A204.1 (cell line): ENCODE results near the gene FERD3L.
"Not testable (repeated sequence)": the region's sequence is repeated elsewhere in the genome, so short reads cannot be mapped to it uniquely, and the experiment has no call there.

Source experiments
- FAIRE-seq: peaks from 2 replicates; lab custom pipeline; 2012; peaks lifted over from hg19 to GRCh38; lab: Jason Lieb, UNC

The FERD3L gene, protein sequence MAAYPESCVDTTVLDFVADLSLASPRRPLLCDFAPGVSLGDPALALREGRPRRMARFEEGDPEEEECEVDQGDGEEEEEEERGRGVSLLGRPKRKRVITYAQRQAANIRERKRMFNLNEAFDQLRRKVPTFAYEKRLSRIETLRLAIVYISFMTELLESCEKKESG

GRCh38 chr7:19144661-19145433 is at the start of gene FERD3L:
TSS of gene FERD3L (minus strand) at chr7:19145421. CDS start at chr7:19145362, 59 bp downstream.
- FAIRE-seq, result no peak

DNA sequence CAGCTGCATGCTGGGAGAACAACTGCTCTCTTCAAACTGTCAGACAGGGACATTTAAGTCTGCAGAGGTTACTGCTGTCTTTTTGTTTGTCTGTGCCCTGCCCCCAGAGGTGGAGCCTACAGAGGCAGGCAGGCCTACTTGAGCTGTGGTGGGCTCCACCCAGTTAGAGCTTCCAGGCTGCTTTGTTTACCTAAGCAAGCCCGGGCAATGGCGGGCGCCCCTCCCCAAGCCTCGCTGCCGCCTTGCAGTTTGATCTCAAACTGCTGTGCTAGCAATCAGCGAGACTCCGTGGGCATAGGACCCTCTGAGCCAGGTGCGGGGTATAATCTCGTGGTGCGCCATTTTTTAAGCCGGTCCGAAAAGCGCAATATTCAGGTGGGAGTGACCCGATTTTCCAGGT is 49.2 kb upstream of the FERD3L start:
- not testable (repeated sequence) for FAIRE-seq

DNA sequence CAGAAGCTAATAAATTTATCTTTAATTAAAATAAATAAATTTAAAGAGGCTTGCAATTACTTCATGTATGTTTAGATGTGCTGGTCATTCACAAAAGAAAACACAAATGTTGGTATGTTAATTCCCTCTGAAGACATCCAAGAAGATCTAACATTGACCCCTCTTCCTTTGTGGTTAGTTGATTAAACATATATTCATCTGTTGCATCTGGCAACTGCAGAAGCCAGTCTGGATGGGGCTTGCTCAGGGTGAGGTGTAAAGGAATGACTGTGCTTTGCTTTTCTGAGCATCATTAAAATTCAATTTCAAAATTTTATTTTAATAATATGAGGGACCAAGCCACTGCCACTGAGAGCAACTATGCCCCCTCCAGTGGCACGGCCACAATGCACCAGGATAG is 36.4 kb upstream of the FERD3L start:
- no peak for FAIRE-seq

- FAIRE-seq, result no peak
Observed at GRCh38 chr7:19178595-19178994, 33.4 kb upstream of the FERD3L start.

DNA sequence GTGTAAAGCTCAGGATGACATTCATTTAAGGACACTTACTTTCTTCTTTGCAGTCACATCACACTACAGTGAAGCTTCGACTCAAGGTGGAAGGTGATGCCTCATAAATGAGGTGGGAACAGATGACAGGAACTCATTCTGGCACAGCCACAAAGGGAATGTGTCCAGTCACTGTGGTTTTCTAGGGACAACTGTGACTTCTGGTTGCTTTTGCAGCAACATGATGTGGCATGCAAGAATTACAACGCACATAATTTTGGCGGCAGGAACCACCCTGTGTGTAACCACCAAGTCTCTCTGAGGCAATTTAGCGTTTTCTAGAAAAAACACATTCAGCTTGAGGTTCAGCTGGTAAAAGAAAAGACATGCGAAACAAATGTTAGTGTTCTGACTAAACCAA is 32.0 kb upstream of the FERD3L start:
- no peak for FAIRE-seq

- no peak for FAIRE-seq
Observed at GRCh38 chr7:19175241-19175640, 30.0 kb upstream of the FERD3L start.

DNA sequence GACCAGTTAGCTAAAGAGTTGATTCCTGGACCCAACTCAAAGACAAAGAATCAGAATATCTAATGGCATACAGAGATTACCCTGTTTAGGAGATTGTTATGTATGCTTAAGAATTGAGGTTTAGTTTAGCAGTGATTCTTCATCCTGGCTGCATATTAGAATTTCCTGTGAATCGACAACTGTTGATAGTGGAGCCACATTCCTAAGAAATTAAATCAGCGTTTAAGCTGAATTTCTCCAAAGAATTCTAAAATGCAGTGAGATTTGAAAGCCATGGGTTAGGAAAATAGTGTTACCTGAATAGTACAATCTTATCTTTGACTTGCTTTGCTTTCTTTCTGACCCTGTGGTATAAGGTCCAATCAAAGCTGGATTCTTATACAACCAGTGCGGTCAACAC is 16.4 kb upstream of the FERD3L start:
- no peak for FAIRE-seq

- no peak for FAIRE-seq
Observed at GRCh38 chr7:19146699-19147098, 1.5 kb upstream of the FERD3L start.

- FAIRE-seq, result no peak
Observed at GRCh38 chr7:19145434-19146115, 354 bp upstream of the FERD3L start.

- FAIRE-seq, result no peak
Observed at GRCh38 chr7:19143881-19144574, 1.2 kb downstream of the FERD3L start.

DNA sequence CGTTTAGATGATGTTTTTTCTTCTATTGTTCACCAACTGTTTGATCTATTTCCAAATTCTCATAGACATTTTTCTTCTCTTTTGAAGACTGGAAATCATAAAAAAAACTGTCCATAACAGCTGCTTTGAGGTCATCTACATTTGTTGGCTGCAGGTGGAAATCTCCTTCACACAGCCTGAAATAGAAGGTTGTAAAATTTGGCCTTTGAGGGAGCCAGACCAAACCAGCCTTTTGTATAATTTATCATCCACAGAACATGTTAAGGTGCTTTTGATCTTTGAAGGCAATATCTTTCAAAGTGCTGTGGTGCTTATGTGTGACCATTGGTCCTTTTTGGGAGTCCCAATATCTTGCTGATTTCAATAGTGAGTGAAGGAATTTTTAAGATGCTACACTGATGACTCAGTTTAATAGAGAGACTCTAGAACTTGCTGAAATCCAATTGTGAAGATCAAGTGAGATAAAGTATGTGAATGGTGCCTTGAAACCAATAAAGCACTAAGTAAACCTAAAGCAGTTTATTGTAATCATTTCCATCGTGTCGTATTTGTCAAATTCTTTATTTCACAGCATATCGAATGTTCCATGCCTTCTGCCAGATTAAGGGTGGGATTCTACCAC is 5.4 kb downstream of the FERD3L start:
- no peak for FAIRE-seq

- FAIRE-seq, result no peak
Observed at GRCh38 chr7:19133886-19134285, 11.3 kb downstream of the FERD3L start.

GRCh38 chr7:19133390-19133789 is 11.8 kb downstream of the FERD3L start:
- FAIRE-seq, result no peak

GRCh38 chr7:19128856-19129255 is 16.4 kb downstream of the FERD3L start:
- FAIRE-seq, result no peak

DNA sequence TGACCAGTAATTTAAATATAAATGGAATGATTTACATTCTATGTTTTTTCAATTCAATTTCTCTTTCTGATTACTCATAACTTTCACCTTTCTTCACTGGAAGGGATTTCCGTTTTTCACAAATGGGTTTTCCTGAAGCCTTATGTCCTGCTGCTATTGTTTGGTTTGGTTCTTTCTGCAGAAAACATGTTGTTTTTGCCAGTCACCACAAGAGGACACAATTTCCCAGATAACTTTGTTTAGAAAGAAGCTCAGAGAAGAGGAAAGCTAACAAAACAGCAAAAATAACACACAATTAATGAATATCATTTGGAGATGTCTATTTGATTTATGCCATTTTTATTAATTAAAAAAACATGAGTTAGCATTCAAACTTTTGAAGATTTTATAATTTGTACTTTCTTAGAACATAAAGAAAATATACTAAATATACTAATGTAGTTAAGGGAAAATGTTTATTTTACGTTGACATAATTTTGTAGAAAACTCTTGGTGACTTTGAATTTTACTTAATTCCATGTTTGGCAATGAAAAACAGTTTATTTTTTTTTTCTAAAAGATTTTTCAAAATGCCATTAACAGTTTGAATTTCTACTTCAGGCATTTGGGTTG is 23.1 kb downstream of the FERD3L start:
- FAIRE-seq, result peak; percentile 93

GRCh38 chr7:19119870-19120486 is 25.2 kb downstream of the FERD3L start:
- no peak for FAIRE-seq

DNA sequence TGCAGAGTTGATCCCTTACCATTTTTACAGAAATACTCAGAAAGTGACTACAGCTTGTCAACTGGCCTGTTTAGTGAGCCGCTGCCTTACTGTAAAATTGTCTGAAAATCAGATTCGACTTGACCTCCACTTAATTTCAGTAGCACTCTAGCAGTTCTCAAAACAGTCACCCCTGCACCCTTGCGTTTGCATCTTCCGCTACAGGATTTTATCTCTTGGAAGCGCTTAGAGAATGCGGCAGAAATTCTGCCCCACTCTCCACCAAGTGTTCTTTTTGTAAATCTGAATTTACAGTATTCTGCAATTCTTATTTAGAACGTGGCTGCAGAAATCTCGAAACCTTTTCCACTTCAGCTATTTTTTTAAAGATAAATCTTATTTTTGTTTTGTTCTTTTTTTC is 25.8 kb downstream of the FERD3L start:
- FAIRE-seq, result no peak

GRCh38 chr7:19118636-19119371 is 26.4 kb downstream of the FERD3L start:
- FAIRE-seq, result no peak

GRCh38 chr7:19117870-19118608 is 27.2 kb downstream of the FERD3L start:
- FAIRE-seq, result no peak
